Activated gamma-delta T cell treated with anti-CD3 and anti-CD28 coated beads, Interleukin-2, amount 50 U/mL, for 16 hours (primary cell): ENCODE data around the gene BCAS1.
"Not testable (repeated sequence)": the region's sequence is repeated elsewhere in the genome, so short reads cannot be mapped to it uniquely, and the experiment has no call there.

Experiments used
- DNase-seq: peaks from one replicate; pipeline ENCODE4 v3.0.0-alpha.2; 2020; ENCODE audit warnings: low read depth

Gene BCAS1

GRCh38 chr20:53941680-53942471 lies 128.5 kb downstream of the BCAS1 start:
- DNase-seq = no peak

GRCh38 chr20:53940907-53941545 lies 129.4 kb downstream of the BCAS1 start:
- DNase-seq = no peak

- no peak for DNase-seq
These were observed 130.1 kb downstream of the BCAS1 start for GRCh38 chr20:53940360-53940702.

DNA sequence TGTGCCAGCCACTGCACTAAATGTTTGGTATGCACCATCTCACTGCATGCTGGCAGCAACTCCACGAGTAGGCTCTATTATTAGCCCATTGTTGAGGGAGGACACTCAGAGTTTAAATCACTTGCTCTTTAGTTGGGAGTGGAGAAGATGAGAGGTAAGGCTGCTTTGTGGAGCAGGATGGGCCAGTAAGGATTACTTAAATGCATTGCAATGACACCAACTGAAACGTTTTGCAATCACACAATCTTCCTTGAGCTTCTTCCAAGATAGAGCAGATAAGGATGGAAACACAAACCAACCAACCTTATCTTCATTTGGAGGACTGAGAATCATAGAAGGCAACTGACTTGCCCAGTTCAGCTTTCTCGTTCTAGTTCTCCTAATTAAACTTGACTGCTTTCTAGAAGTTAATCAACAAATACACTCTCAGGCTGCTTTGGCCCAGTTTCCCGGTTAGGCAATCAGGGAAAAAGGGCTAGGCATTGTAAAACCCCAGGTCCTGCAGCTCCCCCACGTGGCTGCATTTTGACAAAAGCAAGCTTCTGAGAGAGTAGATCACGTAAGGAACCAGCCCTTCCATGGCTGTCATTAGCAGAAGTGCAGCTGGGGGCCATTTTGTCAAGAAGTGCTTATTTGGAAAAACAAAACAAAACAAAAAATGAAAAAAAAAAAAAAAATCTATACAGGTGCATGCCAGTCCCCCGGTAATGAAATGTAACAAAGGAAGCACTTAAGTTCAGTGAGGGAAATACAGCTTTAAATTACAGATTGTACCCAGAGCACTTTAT lies 130.6 kb downstream of the BCAS1 start:
- DNase-seq = peak; percentile 38

DNA sequence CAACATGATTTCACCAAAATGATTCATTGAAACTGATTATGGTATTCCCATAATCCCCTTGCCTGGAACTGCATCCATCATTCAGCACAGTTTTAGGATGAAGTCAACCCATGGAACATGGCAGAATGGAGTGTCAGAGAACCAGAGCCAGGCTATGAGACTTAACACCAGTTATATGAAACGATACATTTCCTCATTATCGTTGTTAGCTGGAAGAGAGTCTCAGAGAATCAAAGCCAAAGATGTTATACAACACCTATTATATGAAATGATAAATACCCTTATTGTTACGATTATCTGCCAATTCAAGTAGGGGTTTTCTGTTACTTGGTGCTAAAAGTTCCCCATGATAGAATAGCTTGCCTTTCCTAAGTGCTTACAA lies 131.2 kb downstream of the BCAS1 start:
- no peak for DNase-seq

- DNase-seq = no peak
These were observed 131.7 kb downstream of the BCAS1 start for GRCh38 chr20:53938739-53939138.

- DNase-seq = no peak
These were observed 132.4 kb downstream of the BCAS1 start for GRCh38 chr20:53937929-53938367.

DNA sequence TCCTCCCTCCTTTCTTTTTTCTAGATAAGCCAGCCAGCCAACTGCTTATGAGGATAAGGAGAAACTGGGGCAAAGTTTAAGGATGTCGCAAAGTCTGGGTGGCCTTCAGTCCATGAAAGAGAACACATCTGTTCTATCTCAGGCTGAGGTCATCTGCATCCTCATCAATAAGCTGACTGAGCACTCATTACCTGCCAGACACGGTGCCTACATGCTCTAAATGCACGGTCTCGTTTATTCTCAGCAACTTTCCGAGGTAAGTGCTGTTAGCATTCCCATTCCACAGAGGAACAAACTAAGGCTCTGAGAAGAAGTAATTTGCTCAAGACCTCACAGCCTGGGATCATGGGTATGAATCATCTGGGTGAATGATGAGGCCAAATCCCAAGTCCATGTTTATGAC lies 133.1 kb downstream of the BCAS1 start:
- DNase-seq = no peak

GRCh38 chr20:53935344-53936084 lies 134.9 kb downstream of the BCAS1 start:
- no peak for DNase-seq

DNA sequence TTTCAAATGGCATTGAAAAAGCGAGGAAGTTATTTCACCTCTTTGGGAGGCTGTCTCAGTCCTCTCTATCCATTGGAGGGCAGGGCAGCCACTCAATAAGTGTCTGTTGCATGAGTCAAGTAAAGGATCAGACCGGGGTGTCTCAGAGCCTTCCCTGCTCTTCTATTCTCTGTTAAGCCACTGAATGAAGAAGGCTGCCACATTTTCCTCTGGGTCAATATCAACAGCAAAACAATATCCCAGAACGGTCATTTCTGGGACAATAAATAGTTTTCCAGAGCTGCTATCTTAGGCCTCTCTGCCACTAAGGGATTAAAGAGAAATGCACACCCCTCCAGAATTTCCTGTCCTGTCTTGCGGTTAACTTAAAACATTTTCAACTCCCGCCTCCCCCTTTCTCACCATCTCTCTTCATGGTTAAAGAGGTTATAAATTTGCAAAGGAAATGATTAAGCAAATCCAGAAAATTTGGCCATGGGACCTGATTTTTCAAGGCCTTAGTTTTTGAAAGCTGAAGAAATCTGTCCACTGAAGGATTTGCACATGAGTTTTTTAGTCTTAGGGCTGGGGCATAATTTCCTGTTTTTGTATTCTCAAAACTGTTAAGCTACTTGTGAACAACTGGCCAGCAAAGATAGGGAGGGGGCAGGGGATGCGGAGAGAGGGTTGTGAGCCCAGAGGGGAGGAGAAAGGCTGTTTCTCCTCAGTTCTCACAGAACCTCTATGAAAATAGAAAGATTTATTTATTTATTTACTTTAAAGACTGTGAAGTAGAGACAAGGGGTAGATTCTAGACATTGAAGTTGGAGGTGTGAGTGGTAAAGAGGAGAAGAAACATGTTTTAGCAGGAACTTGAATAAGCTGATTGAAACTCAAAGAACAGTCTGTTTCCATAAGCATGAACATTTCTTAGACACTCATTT lies 135.7 kb downstream of the BCAS1 start:
- DNase-seq = no peak

- DNase-seq = no peak
These were observed 137.1 kb downstream of the BCAS1 start for GRCh38 chr20:53933232-53933846.

GRCh38 chr20:53932655-53933192 lies 137.7 kb downstream of the BCAS1 start:
- DNase-seq = not testable (repeated sequence)

GRCh38 chr20:53931597-53931996 lies 138.8 kb downstream of the BCAS1 start:
- DNase-seq = no peak

GRCh38 chr20:53930651-53931504 lies 139.5 kb downstream of the BCAS1 start:
- no peak for DNase-seq

DNA sequence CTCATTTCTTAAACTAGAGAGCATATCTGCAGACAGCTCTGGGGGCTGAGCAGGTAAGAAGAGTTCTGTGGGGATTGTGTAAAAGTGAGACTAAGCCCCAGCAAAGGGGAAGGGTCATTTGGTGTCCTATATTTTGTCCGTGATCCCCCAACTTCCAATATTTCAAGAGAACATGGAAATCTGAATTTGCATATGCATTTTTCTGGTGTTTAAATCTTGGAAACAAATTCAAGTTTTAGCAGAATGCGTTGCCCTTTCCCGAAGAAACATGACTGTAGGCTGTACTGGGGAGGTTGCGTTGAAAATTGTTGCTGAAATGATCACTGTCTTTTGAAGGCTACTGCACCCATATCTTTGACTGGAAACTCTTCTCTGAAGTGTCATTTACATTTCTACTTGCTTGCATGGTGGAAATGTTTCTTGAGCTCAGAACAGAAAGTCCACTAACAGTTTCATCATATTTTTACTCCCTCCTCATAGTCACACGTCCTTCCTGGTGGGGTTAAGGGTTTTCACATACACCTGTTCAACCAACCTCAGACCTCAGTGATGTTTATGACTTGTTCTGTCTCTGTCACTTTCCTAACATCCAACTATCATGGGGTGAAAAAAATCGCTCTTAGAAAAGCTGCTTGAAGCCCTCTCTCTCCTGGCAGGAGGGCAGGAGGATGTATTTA lies 140.3 kb downstream of the BCAS1 start:
- DNase-seq = no peak

GRCh38 chr20:53929399-53929798 lies 141.0 kb downstream of the BCAS1 start:
- DNase-seq = no peak

DNA sequence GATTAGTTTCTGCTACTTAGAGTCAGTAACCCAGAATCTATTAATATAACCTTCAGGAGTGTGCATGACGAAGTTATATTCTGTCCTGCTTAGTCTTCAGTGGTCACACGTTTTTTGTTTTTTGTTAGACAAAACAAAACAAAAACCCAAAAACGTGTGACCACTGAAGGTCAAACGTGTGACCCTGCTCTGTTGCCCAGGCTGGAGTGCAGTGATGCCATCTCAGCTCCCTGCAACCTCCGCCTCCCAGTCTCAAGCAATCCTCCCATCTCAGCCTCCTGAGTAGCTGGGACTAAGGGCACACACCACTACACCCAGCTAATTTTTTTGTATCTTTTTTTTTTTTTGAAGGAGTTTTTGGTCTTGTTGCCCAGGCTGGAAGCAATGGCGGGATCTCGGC lies 142.4 kb downstream of the BCAS1 start:
- no peak for DNase-seq

DNA sequence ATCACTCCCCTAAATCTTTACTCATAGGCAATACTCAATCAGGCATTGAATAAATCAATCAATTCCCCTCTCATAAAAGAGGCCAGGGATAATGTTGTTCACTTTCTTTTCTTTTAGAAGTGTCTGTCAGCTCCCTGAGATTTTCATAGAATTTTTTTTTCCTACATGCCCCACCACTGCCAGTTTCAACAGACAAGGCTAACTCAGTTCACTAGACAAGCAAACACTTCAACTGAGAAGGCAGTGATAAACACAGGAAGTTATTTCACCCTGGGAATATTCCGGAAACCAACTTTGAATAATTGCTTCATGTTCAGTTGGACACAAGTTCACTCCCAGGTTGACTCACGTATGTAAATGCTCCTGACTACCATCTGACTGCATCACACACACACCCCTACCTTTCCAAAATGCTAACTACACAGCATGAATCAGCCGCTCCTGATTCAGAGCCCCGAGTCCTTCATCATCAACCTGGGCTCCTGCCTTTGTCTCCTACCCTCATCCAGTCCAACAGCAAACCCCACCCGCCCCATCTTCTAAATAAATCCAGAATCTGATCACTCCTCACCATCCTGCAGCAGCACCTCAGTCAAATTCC lies 143.9 kb downstream of the BCAS1 start:
- no peak for DNase-seq
